Measurements from ENCODE around the gene BAHCC1. TPM values are rescaled to one million over a fixed set of nuclear protein-coding genes. Genes with fewer than 3 reads are reported as not detected.
A peak's percentile ranks its signal among the peaks of the same experiment; 100 is the strongest.

Gene BAHCC1
- total and polyA plus RNA-seq, 8 donors, result 4.9 to 56.2 (median 9.4) TPM

GRCh38 chr17:81436294-81436849 is 41.1 kb downstream of the BAHCC1 start:
- Histone ChIP-seq H3K4me3 (no peak overlapping the region), H3K27ac (peak overlapping the region; percentile 23 to 80 (median 73)), H3K36me3 (no peaks in the 10 kb centered on the region), H3K9me3 (no peaks in the 10 kb centered on the region), H3K27me3 (no peaks in the 10 kb centered on the region), H3K4me1 (peaks cover 33 to 49% (median 46%) of the 10 kb centered on the region in 4 donors)
- TF ChIP-seq POLR2AphosphoS5 (IDR thresholded peaks at IDR 0.05), result no peak
- TF ChIP-seq EP300 (IDR thresholded peaks at IDR 0.05), result no peak
- no peak for TF ChIP-seq POLR2A (IDR thresholded peaks at IDR 0.05)
- TF ChIP-seq CTCF (IDR thresholded peaks at IDR 0.05), result no peak
- DNase-seq, result peak in 1 of 2 donors; percentile 80
- WGBS, 5 donors, result 62 to 76% (median 67%) methylated on average over 13 to 19 of the region's 19 CpGs
- intact Hi-C loops (cut with DNase I; ENCODE audit: low total_unique reads), result loop anchor here (10.0 kb wide), 1 partner anchor 48 kb away; no protein-coding TSS in a partner anchor

GRCh38 chr17:81437191-81437651 is 42.0 kb downstream of the BAHCC1 start:
- intact Hi-C loops (cut with DNase I; ENCODE audit: low total_unique reads), result loop anchor here (10.0 kb wide), 1 partner anchor 48 kb away; no protein-coding TSS in a partner anchor
- H3K27me3 ChIP-seq, result no peaks in the 10 kb centered on the region
- no peak for DNase-seq
- peaks cover 0 to 7% (median 6%) of the 10 kb centered on the region in 4 donors for H3K36me3 ChIP-seq
- no peaks in the 10 kb centered on the region for H3K9me3 ChIP-seq
- 64 to 76% (median 67%) methylated on average over 3 to 10 of the region's 10 CpGs for WGBS, 5 donors
- peaks cover 36 to 54% (median 51%) of the 10 kb centered on the region in 4 donors for H3K4me1 ChIP-seq
- H3K4me3 ChIP-seq, result no peak overlapping the region
- H3K27ac ChIP-seq, result peak overlapping the region in 3 of 5 donors; percentile 73 to 80 (median 79)
- TF ChIP-seq POLR2AphosphoS5 (IDR thresholded peaks at IDR 0.05) (no peak), CTCF (IDR thresholded peaks at IDR 0.05) (no peak), EP300 (IDR thresholded peaks at IDR 0.05) (no peak), POLR2A (IDR thresholded peaks at IDR 0.05) (no peak)

- intact Hi-C loops (cut with DNase I; ENCODE audit: low total_unique reads), result loop anchor here (10.0 kb wide), 1 partner anchor 47 kb away; no protein-coding TSS in a partner anchor
- Histone ChIP-seq H3K4me1 (peaks cover 32 to 50% (median 46%) of the 10 kb centered on the region in 4 donors), H3K27me3 (no peaks in the 10 kb centered on the region), H3K9me3 (no peaks in the 10 kb centered on the region), H3K36me3 (peaks cover 3 to 16% (median 15%) of the 10 kb centered on the region in 4 donors), H3K4me3 (no peak overlapping the region), H3K27ac (no peak overlapping the region)
- DNase-seq, result no peak
- TF ChIP-seq EP300 (IDR thresholded peaks at IDR 0.05), result no peak
- no peak for TF ChIP-seq POLR2A (IDR thresholded peaks at IDR 0.05)
- TF ChIP-seq CTCF (IDR thresholded peaks at IDR 0.05), result no peak
- TF ChIP-seq POLR2AphosphoS5 (IDR thresholded peaks at IDR 0.05), result no peak
- 89 to 93% (median 91%) methylated on average over 19 to 23 of the region's 23 CpGs for WGBS, 5 donors
Observed at GRCh38 chr17:81438007-81438659, 42.9 kb downstream of the BAHCC1 start.

GRCh38 chr17:81438688-81439087 is 43.4 kb downstream of the BAHCC1 start:
- no peak for TF ChIP-seq POLR2A (IDR thresholded peaks at IDR 0.05)
- TF ChIP-seq CTCF (IDR thresholded peaks at IDR 0.05), result no peak
- no peak for TF ChIP-seq EP300 (IDR thresholded peaks at IDR 0.05)
- TF ChIP-seq POLR2AphosphoS5 (IDR thresholded peaks at IDR 0.05), result no peak
- Histone ChIP-seq H3K27ac (no peak overlapping the region), H3K4me3 (no peak overlapping the region), H3K36me3 (peaks cover 5 to 22% (median 20%) of the 10 kb centered on the region in 4 donors), H3K9me3 (no peaks in the 10 kb centered on the region), H3K27me3 (no peaks in the 10 kb centered on the region), H3K4me1 (peaks cover 27 to 44% (median 41%) of the 10 kb centered on the region in 4 donors)
- intact Hi-C loops (cut with DNase I; ENCODE audit: low total_unique reads), result loop anchor here (10.0 kb wide), 1 partner anchor 46 kb away; no protein-coding TSS in a partner anchor
- no peak for DNase-seq
- WGBS, 5 donors, result 50 to 81% (median 76%) methylated on average over 5 to 10 of the region's 10 CpGs; no CpG with 5 or more reads in 1 of the 5 donors
